ENCODE measurements around the gene ABCC10. TPM values are rescaled to one million over a fixed set of nuclear protein-coding genes. Genes with fewer than 3 reads are reported as not detected.

Gene ABCC10
- total and polyA plus RNA-seq, 7 donors: 7.8 to 11.0 (median 9.8) TPM

DNA sequence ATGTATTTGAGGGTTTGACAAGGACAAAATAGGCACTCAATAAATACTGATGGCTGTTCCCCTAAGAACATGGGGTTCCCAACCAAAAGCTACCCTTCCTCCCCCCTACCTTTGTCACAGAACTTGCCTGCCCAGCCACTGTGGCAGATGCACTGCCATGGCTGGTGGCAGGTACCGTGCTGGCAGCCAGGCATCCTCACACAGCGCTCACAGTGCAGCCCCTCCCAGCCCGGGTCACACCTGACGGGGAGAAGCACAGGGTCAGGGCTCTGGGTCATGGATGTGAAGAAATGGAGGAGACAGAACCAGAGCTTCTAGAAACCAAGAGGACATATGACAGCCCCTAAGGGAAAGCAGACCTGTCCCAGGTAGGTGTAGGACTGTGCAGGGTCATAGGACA lies 25.6 kb downstream of the ABCC10 start:
- H3K4me1 ChIP-seq: peaks cover 4% of the 10 kb centered on the region
- H3K27ac ChIP-seq: no peak overlapping the region
- H3K9me3 ChIP-seq: no peaks in the 10 kb centered on the region
- 96 to 98% (median 97%) methylated on average over 4 of the region's 4 CpGs for WGBS, 3 donors
- H3K27me3 ChIP-seq (ENCODE audit: insufficient read depth in 3 of 3, low read length in 2 of 3): peaks cover 0 to 30% (median 11%) of the 10 kb centered on the region in 3 donors
- no peak for DNase-seq
- TF ChIP-seq, protein P1, sequence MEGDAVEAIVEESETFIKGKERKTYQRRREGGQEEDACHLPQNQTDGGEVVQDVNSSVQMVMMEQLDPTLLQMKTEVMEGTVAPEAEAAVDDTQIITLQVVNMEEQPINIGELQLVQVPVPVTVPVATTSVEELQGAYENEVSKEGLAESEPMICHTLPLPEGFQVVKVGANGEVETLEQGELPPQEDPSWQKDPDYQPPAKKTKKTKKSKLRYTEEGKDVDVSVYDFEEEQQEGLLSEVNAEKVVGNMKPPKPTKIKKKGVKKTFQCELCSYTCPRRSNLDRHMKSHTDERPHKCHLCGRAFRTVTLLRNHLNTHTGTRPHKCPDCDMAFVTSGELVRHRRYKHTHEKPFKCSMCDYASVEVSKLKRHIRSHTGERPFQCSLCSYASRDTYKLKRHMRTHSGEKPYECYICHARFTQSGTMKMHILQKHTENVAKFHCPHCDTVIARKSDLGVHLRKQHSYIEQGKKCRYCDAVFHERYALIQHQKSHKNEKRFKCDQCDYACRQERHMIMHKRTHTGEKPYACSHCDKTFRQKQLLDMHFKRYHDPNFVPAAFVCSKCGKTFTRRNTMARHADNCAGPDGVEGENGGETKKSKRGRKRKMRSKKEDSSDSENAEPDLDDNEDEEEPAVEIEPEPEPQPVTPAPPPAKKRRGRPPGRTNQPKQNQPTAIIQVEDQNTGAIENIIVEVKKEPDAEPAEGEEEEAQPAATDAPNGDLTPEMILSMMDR (IDR thresholded peaks at IDR 0.05): no peak
- ATAC-seq: no peak
- intact Hi-C loops (cut with DNase I): loop anchor here in 1 of 2 donors (10.0 kb wide), 1 partner anchor 122 kb away; the partner anchor contains the start of genes POLH and XPO5
- H3K4me3 ChIP-seq: no peak overlapping the region
- H3K36me3 ChIP-seq (ENCODE audit: insufficient read depth in 1 of 2, low read depth in 1 of 2): peaks cover 7 to 51% of the 10 kb centered on the region in 2 donors

DNA sequence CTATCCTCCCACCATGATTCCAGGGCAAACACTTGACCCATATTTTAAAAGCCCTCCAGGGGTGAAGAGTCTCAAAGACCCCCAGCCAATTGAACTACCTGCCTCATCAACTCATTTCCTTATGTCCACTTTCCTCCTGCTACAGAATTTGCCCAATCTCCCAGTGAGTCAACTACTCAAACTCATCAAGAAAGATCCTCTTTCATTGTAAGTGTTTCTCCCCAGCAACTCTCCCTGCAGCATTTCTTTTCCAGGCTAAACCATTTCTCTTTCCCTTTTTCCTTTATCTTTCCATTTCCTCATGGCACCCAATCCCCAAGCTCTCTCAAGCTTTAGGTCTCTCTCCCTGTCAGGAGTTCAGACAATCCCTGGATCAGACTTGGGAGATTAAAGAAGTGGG lies 26.5 kb downstream of the ABCC10 start:
- Histone ChIP-seq H3K4me1 (peaks cover 4% of the 10 kb centered on the region), H3K36me3 (ENCODE audit: insufficient read depth in 1 of 2, low read depth in 1 of 2) (peaks cover 5 to 42% of the 10 kb centered on the region in 2 donors), H3K4me3 (no peak overlapping the region), H3K9me3 (no peaks in the 10 kb centered on the region), H3K27ac (no peak overlapping the region), H3K27me3 (ENCODE audit: insufficient read depth in 3 of 3, low read length in 2 of 3) (peaks cover 0 to 38% (median 11%) of the 10 kb centered on the region in 3 donors)
- intact Hi-C loops (cut with DNase I): loop anchor here (1.0 to 10.0 kb wide), 4 partner anchors 43 to 121 kb away; partner anchors contain the start of genes POLH (in 1 of the 2) and XPO5 (in 1 of the 2)
- no peak for ATAC-seq
- no peak for DNase-seq
- TF ChIP-seq, protein P1 (IDR thresholded peaks at IDR 0.05): no peak

DNA sequence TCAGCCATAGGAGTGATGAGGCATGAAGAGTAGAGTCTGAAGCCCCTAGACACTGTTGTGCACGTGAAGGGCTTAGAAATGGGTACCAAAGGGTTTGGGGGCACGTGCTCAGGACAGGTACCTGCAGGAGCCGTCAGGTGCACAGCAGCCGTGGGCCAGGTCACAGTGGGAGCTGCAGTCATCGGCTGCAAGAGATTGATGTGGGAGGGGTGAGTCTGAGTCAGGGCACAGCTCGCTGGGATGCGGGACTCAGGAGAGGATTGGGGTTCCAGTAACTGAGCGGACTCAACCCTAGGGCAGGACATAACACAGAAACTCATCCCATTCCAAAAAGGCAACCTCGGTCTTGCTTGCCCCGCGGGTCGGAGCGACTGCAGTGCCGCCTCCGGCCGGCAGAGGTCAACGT lies 27.0 kb downstream of the ABCC10 start:
- WGBS, 3 donors: 13 to 15% (median 14%) methylated on average over 17 of the region's 17 CpGs
- Histone ChIP-seq H3K36me3 (ENCODE audit: insufficient read depth in 1 of 2, low read depth in 1 of 2) (peaks cover 5 to 37% of the 10 kb centered on the region in 2 donors), H3K4me3 (peak overlapping the region; percentile 63), H3K9me3 (no peaks in the 10 kb centered on the region), H3K27ac (no peak overlapping the region), H3K4me1 (peaks cover 4% of the 10 kb centered on the region), H3K27me3 (ENCODE audit: insufficient read depth in 3 of 3, low read length in 2 of 3) (peaks cover 0 to 42% (median 11%) of the 10 kb centered on the region in 3 donors)
- DNase-seq: no peak
- intact Hi-C loops (cut with DNase I): loop anchor here (1.0 to 10.0 kb wide), 4 partner anchors 43 to 121 kb away; partner anchors contain the start of genes POLH (in 1 of the 2) and XPO5 (in 1 of the 2)
- TF ChIP-seq, protein P1 (IDR thresholded peaks at IDR 0.05): peak; percentile 97
- peak in 3 of 4 donors; percentile 8 to 32 (median 26) for ATAC-seq

DNA sequence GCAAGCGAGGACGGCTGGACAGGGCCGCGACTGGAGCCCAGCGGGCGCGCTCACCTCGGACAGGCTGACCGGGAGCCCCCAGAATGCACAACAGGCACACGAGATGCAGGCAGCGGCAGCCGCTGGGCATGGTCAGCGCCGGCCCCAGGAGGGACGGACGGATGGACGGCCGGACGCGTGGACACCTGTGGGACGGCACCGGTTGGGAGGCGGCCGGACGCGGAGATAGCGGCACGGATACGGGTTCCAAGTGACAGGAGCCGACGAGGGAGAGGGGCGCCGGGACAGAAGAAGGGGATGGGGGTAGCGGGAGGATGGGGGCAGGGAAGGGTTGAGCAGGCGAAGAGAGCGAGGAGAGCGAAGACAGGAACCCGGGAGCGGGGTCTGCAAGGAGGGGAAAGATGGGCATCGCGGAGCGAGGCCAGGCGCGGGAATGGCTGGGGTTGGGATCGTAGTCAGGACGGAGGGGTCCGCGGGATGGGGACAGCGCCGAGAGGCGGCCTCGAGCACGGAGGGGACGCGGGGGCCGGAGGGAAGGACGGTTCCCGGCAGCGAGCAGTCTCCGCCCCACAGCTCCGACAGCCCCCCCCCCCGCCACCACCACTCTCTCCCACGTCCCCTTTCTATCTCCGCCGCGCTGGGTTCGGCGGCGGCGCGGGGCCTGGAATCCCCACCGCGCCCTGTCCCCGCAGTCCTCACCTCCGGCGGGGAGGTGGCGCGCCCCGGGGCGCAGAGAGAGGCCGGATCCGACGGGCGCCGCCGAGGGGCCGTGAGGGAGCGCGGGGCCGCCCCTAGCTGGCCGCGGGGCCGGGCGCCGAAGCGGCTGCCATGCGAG lies 27.6 kb downstream of the ABCC10 start:
- H3K9me3 ChIP-seq: no peaks in the 10 kb centered on the region
- intact Hi-C loops (cut with DNase I): loop anchor here (1.0 to 10.0 kb wide), 4 partner anchors 42 to 120 kb away; partner anchors contain the start of genes POLH (in 1 of the 2) and XPO5 (in 1 of the 2)
- peak; percentile 88 to 94 for DNase-seq
- TF ChIP-seq, protein P1 (IDR thresholded peaks at IDR 0.05): no peak
- H3K4me3 ChIP-seq: peak overlapping the region; percentile 63
- H3K4me1 ChIP-seq: peaks cover 4% of the 10 kb centered on the region
- peaks cover 5 to 31% of the 10 kb centered on the region in 2 donors for H3K36me3 ChIP-seq (ENCODE audit: insufficient read depth in 1 of 2, low read depth in 1 of 2)
- peaks cover 0 to 47% (median 11%) of the 10 kb centered on the region in 3 donors for H3K27me3 ChIP-seq (ENCODE audit: insufficient read depth in 3 of 3, low read length in 2 of 3)
- ATAC-seq: peak; percentile 93 to 96 (median 96)
- 0 to 2% (median 1%) methylated on average over 62 to 97 of the region's 97 CpGs for WGBS, 3 donors
- no peak overlapping the region for H3K27ac ChIP-seq
